ENCODE measurements around the gene NSG1. TPM values are rescaled to one million over a fixed set of nuclear protein-coding genes. Genes with fewer than 3 reads are reported as not detected.

Gene NSG1
- total RNA-seq, 2 experiments from 2014 or later, result 10.3 to 10.4 TPM

- Histone ChIP-seq H3K27ac (ENCODE audit: low read depth in 1 of 2, low read length in 2 of 2) (no peak overlapping the region), H3K9me3 (ENCODE audit: control insufficient read depth in 1 of 2, insufficient read depth in 1 of 2, low read length in 2 of 2) (no peaks in the 10 kb centered on the region), H3K4me3 (ENCODE audit: low read length) (no peak overlapping the region), H3K27me3 (ENCODE audit: control insufficient read depth in 1 of 2, insufficient read depth in 2 of 2, low read length in 2 of 2) (no peaks in the 10 kb centered on the region), H3K36me3 (ENCODE audit: insufficient read depth, low read length) (peaks cover 19% of the 10 kb centered on the region), H3K4me1 (ENCODE audit: insufficient read depth, low read length) (no peaks in the 10 kb centered on the region)
- Mint-ChIP-seq H3K4me1 (ENCODE audit: low read depth) (peaks cover 5% of the 10 kb centered on the region), H3K36me3 (ENCODE audit: low read depth) (peaks cover 58% of the 10 kb centered on the region), H3K27ac (no peak overlapping the region), H3K9me3 (no peaks in the 10 kb centered on the region), H3K4me3 (no peak overlapping the region), H3K27me3 (no peaks in the 10 kb centered on the region)
- ChIA-PET CTCF (no interaction called here), POLR2A (no interaction called here)
- DNase-seq (no peak), ATAC-seq (ENCODE audit: poor library complexity) (no peak)
- intact Hi-C loops (cut with DNase I, micrococcal nuclease), result no loop called here
- TF ChIP-seq CTCF (IDR thresholded peaks at IDR 0.05), result no peak
These were observed 49.4 kb downstream of the NSG1 start for GRCh38 chr4:4436244-4436823.

GRCh38 chr4:4437798-4438470 lies 51.0 kb downstream of the NSG1 start:
- Mint-ChIP-seq H3K27ac (no peak overlapping the region), H3K36me3 (ENCODE audit: low read depth) (peaks cover 51% of the 10 kb centered on the region), H3K27me3 (no peaks in the 10 kb centered on the region), H3K4me3 (no peak overlapping the region), H3K4me1 (ENCODE audit: low read depth) (no peaks in the 10 kb centered on the region), H3K9me3 (no peaks in the 10 kb centered on the region)
- H3K36me3 ChIP-seq (ENCODE audit: insufficient read depth, low read length), result peaks cover 16% of the 10 kb centered on the region
- no peak overlapping the region for H3K27ac ChIP-seq (ENCODE audit: low read depth in 1 of 2, low read length in 2 of 2)
- ATAC-seq (ENCODE audit: poor library complexity), result no peak
- intact Hi-C loops (cut with DNase I, micrococcal nuclease), result no loop called here
- H3K4me3 ChIP-seq (ENCODE audit: low read length), result no peak overlapping the region
- ChIA-PET POLR2A (no interaction called here), CTCF (no interaction called here)
- H3K9me3 ChIP-seq (ENCODE audit: control insufficient read depth in 1 of 2, insufficient read depth in 1 of 2, low read length in 2 of 2), result no peaks in the 10 kb centered on the region
- DNase-seq, result no peak
- no peaks in the 10 kb centered on the region for H3K27me3 ChIP-seq (ENCODE audit: control insufficient read depth in 1 of 2, insufficient read depth in 2 of 2, low read length in 2 of 2)
- no peak for TF ChIP-seq CTCF (IDR thresholded peaks at IDR 0.05)
- no peaks in the 10 kb centered on the region for H3K4me1 ChIP-seq (ENCODE audit: insufficient read depth, low read length)

- CTCF ChIA-PET, result no interaction called here
- Mint-ChIP-seq H3K4me3 (no peak overlapping the region), H3K36me3 (ENCODE audit: low read depth) (peaks cover 47% of the 10 kb centered on the region), H3K27ac (no peak overlapping the region), H3K4me1 (ENCODE audit: low read depth) (no peaks in the 10 kb centered on the region), H3K27me3 (no peaks in the 10 kb centered on the region), H3K9me3 (no peaks in the 10 kb centered on the region)
- ATAC-seq (ENCODE audit: poor library complexity), result no peak
- Histone ChIP-seq H3K36me3 (ENCODE audit: insufficient read depth, low read length) (peaks cover 16% of the 10 kb centered on the region), H3K27ac (ENCODE audit: low read depth in 1 of 2, low read length in 2 of 2) (no peak overlapping the region), H3K4me1 (ENCODE audit: insufficient read depth, low read length) (no peaks in the 10 kb centered on the region), H3K27me3 (ENCODE audit: control insufficient read depth in 1 of 2, insufficient read depth in 2 of 2, low read length in 2 of 2) (no peaks in the 10 kb centered on the region), H3K9me3 (ENCODE audit: control insufficient read depth in 1 of 2, insufficient read depth in 1 of 2, low read length in 2 of 2) (no peaks in the 10 kb centered on the region), H3K4me3 (ENCODE audit: low read length) (no peak overlapping the region)
- TF ChIP-seq CTCF (IDR thresholded peaks at IDR 0.05), result no peak
- POLR2A ChIA-PET, result no interaction called here
- intact Hi-C loops (cut with DNase I, micrococcal nuclease), result loop anchor here in 1 of 2 experiments (1.0 kb wide), 1 partner anchor 39 kb away; no protein-coding TSS in a partner anchor
- DNase-seq, result no peak
These were observed 52.0 kb downstream of the NSG1 start for GRCh38 chr4:4438891-4439290.

Measured in CD4-positive, alpha-beta T cell (primary cell).